WTC11 (cell line): ENCODE data around the gene ATP9A. TPM values are rescaled to one million over a fixed set of nuclear protein-coding genes. Genes with fewer than 3 reads are reported as not detected.

Experiments used
- ATAC-seq: fragments of 200-7000 bp; cut with Tn5 transposase; 2 replicates; pipeline ENCODE4 v1.10.0; 2021; ENCODE audit warnings: mild to moderate bottlenecking, moderate library complexity
- CTCF ChIA-PET: fragments of 300-600 bp; sonication (Branson Sonifier 250); formaldehyde crosslinking; loops from one replicate; lab custom pipeline; 2021; ENCODE audit warnings: antibody characterized with exemption; lab: Charles Lee
- POLR2A ChIA-PET: fragments of 350-600 bp; sonication (Branson Sonifier 250); formaldehyde crosslinking; loops from one replicate; lab custom pipeline; 2021; ENCODE audit warnings: antibody characterized with exemption; lab: Charles Lee
- DNase-seq: peaks from one replicate; pipeline ENCODE4 v3.0.0; 2021; ENCODE audit warnings: low spot score
- H3K27ac Mint-ChIP-seq: 2 replicates; pipeline ENCODE4 v1.8.0; 2021; ENCODE audit warnings: mixed read lengths
- H3K27me3 Mint-ChIP-seq: 2 replicates; pipeline ENCODE4 v1.8.0; 2021; ENCODE audit warnings: low read depth, mild to moderate bottlenecking, moderate library complexity, mixed read lengths
- H3K36me3 Mint-ChIP-seq: 2 replicates; pipeline ENCODE4 v1.8.0; 2021; ENCODE audit warnings: mixed read lengths
- H3K4me1 Mint-ChIP-seq: 2 replicates; pipeline ENCODE4 v1.8.0; 2022; ENCODE audit warnings: mixed read lengths
- H3K4me3 Mint-ChIP-seq: 2 replicates; pipeline ENCODE4 v1.8.0; 2021; ENCODE audit warnings: mild to moderate bottlenecking, moderate library complexity, mixed read lengths
- H3K9me3 Mint-ChIP-seq: 2 replicates; pipeline ENCODE4 v1.8.0; 2021; ENCODE audit warnings: mixed read lengths
- AFF4 ChIP-seq: sonication (generic); formaldehyde crosslinking; IDR thresholded peaks from 2 replicates; pipeline ENCODE4 v1.8.1; 2023; ENCODE audit warnings: mild to moderate bottlenecking, missing genetic modification reagents, borderline replicate concordance
- ATF6 ChIP-seq: sonication (generic); formaldehyde crosslinking; IDR thresholded peaks from 2 replicates; pipeline ENCODE4 v1.8.1; 2023; ENCODE audit warnings: mild to moderate bottlenecking, missing genetic modification reagents
- CTCF ChIP-seq: fragments of 200-600 bp; IDR thresholded peaks from 2 replicates; pipeline ENCODE4 v1.8.0; 2022; ENCODE audit warnings: antibody characterized with exemption
- ESRRA ChIP-seq: sonication (generic); formaldehyde crosslinking; IDR thresholded peaks from 2 replicates; pipeline ENCODE4 v1.8.1; 2022; ENCODE audit warnings: mild to moderate bottlenecking, missing genetic modification reagents, borderline replicate concordance
- HMGA2 ChIP-seq: fragments of 250-450 bp; sonication (Bioruptor Pico); IDR thresholded peaks from 2 replicates; pipeline ENCODE4 v1.4.0; 2021; ENCODE audit warnings: mild to moderate bottlenecking, moderate library complexity
- KAT7 ChIP-seq: sonication (generic); formaldehyde crosslinking; IDR thresholded peaks from 2 replicates; pipeline ENCODE4 v1.8.1; 2023; ENCODE audit warnings: missing genetic modification reagents, mild to moderate bottlenecking, borderline replicate concordance
- NFATC4 ChIP-seq: fragments of 250-450 bp; sonication (Bioruptor Pico); IDR thresholded peaks from 2 replicates; pipeline ENCODE4 v1.9.0; 2021; ENCODE audit warnings: mild to moderate bottlenecking
- NR2C2 ChIP-seq: sonication (generic); formaldehyde crosslinking; IDR thresholded peaks from 2 replicates; pipeline ENCODE4 v1.8.0; 2022; ENCODE audit warnings: mild to moderate bottlenecking, missing genetic modification reagents
- PRDM15 ChIP-seq: sonication (generic); formaldehyde crosslinking; IDR thresholded peaks from 2 replicates; pipeline ENCODE4 v1.8.0; 2022; ENCODE audit warnings: missing genetic modification reagents
- SMAD4 ChIP-seq: sonication (generic); formaldehyde crosslinking; IDR thresholded peaks from 2 replicates; pipeline ENCODE4 v1.8.0; 2022; ENCODE audit warnings: mild to moderate bottlenecking, missing genetic modification reagents
- TEAD1 ChIP-seq: sonication (generic); formaldehyde crosslinking; IDR thresholded peaks from 2 replicates; pipeline ENCODE4 v1.8.0; 2022; ENCODE audit warnings: mild to moderate bottlenecking, missing genetic modification reagents
- ZNF138 ChIP-seq: sonication (generic); formaldehyde crosslinking; conservative IDR thresholded peaks from 2 replicates; pipeline ENCODE4 v1.8.1; 2022; ENCODE audit warnings: mild to moderate bottlenecking, moderate library complexity, missing genetic modification reagents
- ZNF425 ChIP-seq: fragments of 250-450 bp; sonication (Bioruptor Pico); conservative IDR thresholded peaks from 2 replicates; pipeline ENCODE4 v1.9.0; 2021; ENCODE audit warnings: mild to moderate bottlenecking
- ZNF671 ChIP-seq: fragments of 250-450 bp; sonication (Bioruptor Pico); IDR thresholded peaks from 2 replicates; pipeline ENCODE4 v1.8.0; 2021; ENCODE audit warnings: mild to moderate bottlenecking
- total RNA-seq: library from RNA; stranded (reverse); gene quantifications from 3 replicates; pipeline ENCODE4 v1.2.3, GENCODE V29; 2021

Gene ATP9A
- total RNA-seq, 1 experiment from 2014 or later = 5.0 TPM

- ATAC-seq = peak; percentile 61
- H3K36me3 Mint-ChIP-seq = no peaks in the 10 kb centered on the region
- CTCF ChIA-PET = interaction anchor here (0.6 to 1.8 kb wide), 47 partner anchors 10 to 713 kb away, joined by 3 to 21 read pairs (median 5); no protein-coding TSS in a partner anchor
- peaks cover 77% of the 10 kb centered on the region for H3K4me1 Mint-ChIP-seq
- peak; percentile 35 for DNase-seq
- no peak overlapping the region for H3K27ac Mint-ChIP-seq
- POLR2A ChIA-PET = interaction anchor here (0.6 kb wide), 2 partner anchors 228 to 321 kb away, joined by 4 to 6 read pairs; no protein-coding TSS in a partner anchor
- no peaks in the 10 kb centered on the region for H3K27me3 Mint-ChIP-seq
- H3K9me3 Mint-ChIP-seq = no peaks in the 10 kb centered on the region
- no peak overlapping the region for H3K4me3 Mint-ChIP-seq
- no peak for TF ChIP-seq ESRRA (CRISPR knock-in tag)
- peak; percentile 71 for TF ChIP-seq CTCF
Observed at GRCh38 chr20:51700809-51701285, 67.3 kb downstream of the ATP9A start.

- Mint-ChIP-seq H3K36me3 (no peaks in the 10 kb centered on the region), H3K9me3 (no peaks in the 10 kb centered on the region), H3K27me3 (no peaks in the 10 kb centered on the region), H3K27ac (peak overlapping the region; percentile 90), H3K4me3 (no peak overlapping the region), H3K4me1 (peaks cover 60% of the 10 kb centered on the region)
- POLR2A ChIA-PET = no interaction called here
- TF ChIP-seq ZNF138 (CRISPR knock-in tag) = no peak
- CTCF ChIA-PET = interaction anchor here (0.9 kb wide), 1 partner anchor 381 kb away, joined by 3 read pairs; no protein-coding TSS in a partner anchor
- DNase-seq (no peak), ATAC-seq (no peak)
Observed at GRCh38 chr20:51698252-51698651, 69.9 kb downstream of the ATP9A start.

- H3K27ac Mint-ChIP-seq = peak overlapping the region; percentile 95
- ChIA-PET POLR2A (interaction anchor here (0.5 kb wide), 1 partner anchor 380 kb away, joined by 3 read pairs; no protein-coding TSS in a partner anchor), CTCF (interaction anchor here (1.2 to 2.1 kb wide), 4 partner anchors 9 to 408 kb away, joined by 3 to 5 read pairs (median 4); no protein-coding TSS in a partner anchor)
- peaks cover 50% of the 10 kb centered on the region for H3K4me1 Mint-ChIP-seq
- no peaks in the 10 kb centered on the region for H3K36me3 Mint-ChIP-seq
- no peak for DNase-seq
- no peak overlapping the region for H3K4me3 Mint-ChIP-seq
- TF ChIP-seq ZNF138 (CRISPR knock-in tag) (no peak), ZNF671 (CRISPR knock-in tag) (no peak), ATF6 (CRISPR knock-in tag) (no peak), NFATC4 (CRISPR knock-in tag) (no peak), AFF4 (CRISPR knock-in tag) (no peak), TEAD1 (CRISPR knock-in tag) (no peak), PRDM15 (CRISPR knock-in tag) (no peak), NR2C2 (CRISPR knock-in tag) (no peak), KAT7 (CRISPR knock-in tag) (no peak), HMGA2 (CRISPR knock-in tag) (no peak), SMAD4 (no peak), ZNF425 (CRISPR knock-in tag) (no peak)
- H3K9me3 Mint-ChIP-seq = no peaks in the 10 kb centered on the region
- no peaks in the 10 kb centered on the region for H3K27me3 Mint-ChIP-seq
- ATAC-seq = no peak
Observed at GRCh38 chr20:51697096-51697826, 70.9 kb downstream of the ATP9A start.
